Esophagus muscularis mucosa (tissue), 3 donors: ENCODE measurements around the gene NR3C2.

Experiments
- CTCF ChIP-seq, 3 experiments: fragments of 200-600 bp in 2 of 3; fragments of 450-650 bp in 1 of 3; sonication (generic) in 2 of 3; IDR thresholded peaks; one replicate each; pipeline ENCODE4 v1.5.1; 2017 to 2019; ENCODE audit warnings: antibody characterized with exemption in 3 of 3, mild to moderate bottlenecking in 2 of 3, moderate library complexity in 1 of 3
- POLR2A ChIP-seq: fragments of 450-650 bp; IDR thresholded peaks from one replicate; pipeline ENCODE4 v1.6.1; 2017; ENCODE audit warnings: antibody characterized with exemption, moderate library complexity, mild to moderate bottlenecking, low read depth
- POLR2AphosphoS5 ChIP-seq, 2 donors: sonication (generic); formaldehyde crosslinking; IDR thresholded peaks; one replicate each; pipeline ENCODE4 v1.6.1; 2017; ENCODE audit warnings: antibody characterized with exemption in 2 of 2

- TF ChIP-seq CTCF (IDR thresholded peaks at IDR 0.05) (no peak), POLR2A (no peak), POLR2AphosphoS5 (IDR thresholded peaks at IDR 0.05) (no peak)
These were observed 350.3 kb downstream of the NR3C2 start for GRCh38 chr4:148091896-148092295.
